Measurements from ENCODE around the gene ATG7.

Gene ATG7

DNA sequence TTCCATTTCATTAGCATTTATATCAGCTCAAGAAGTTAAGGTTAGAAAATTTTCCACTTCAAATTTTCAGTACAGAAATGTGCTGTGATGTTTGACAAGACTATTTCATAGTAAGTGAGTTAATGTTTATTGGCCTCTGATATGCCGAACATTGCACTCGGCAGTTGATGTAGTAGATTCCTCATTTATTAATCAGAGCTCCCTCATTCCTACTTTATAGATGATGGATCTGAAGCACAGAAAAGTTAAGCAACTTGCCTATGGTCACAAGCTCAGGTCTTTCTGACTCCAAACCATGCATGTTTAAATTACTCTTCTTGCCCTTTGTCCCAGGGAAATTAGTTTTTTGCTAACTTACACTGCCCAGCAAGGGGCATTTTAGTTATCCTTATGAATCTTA is 92.0 kb downstream of the ATG7 start:
- DNase-seq, result no peak

DNA sequence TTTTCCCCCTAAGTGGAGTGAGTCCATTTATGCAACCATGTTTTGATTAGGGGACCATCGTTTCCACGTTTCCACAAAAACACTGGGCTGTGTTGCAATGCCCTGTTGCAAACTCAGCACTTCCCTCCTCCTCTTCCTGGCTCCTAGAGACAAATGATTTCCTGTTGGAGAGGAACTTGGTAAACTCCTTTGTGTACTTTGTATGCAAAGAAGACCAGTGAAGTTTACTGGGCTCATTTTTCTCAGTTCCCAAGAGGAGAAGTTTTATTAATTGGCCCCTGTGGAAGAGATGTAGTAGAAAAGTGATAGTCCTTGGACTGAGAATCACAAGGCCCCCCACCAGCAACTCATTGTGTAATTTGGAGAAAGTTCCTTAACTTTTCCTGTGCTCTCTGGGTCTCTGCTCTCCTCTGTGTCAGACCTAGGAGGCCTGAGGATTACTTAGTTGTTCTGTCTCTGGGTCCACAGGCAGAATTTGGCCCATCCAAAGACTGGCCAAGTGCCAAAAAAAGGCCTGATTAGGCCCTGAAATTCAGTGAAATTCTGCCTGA is 95.0 kb downstream of the ATG7 start:
- DNase-seq, result no peak

- no peak for DNase-seq
These were observed 98.0 kb downstream of the ATG7 start for GRCh38 chr3:11370191-11370590.

- DNase-seq, result no peak
These were observed 98.8 kb downstream of the ATG7 start for GRCh38 chr3:11370966-11371365.

- no peak for DNase-seq
These were observed 99.5 kb downstream of the ATG7 start for GRCh38 chr3:11371747-11372146.

DNA sequence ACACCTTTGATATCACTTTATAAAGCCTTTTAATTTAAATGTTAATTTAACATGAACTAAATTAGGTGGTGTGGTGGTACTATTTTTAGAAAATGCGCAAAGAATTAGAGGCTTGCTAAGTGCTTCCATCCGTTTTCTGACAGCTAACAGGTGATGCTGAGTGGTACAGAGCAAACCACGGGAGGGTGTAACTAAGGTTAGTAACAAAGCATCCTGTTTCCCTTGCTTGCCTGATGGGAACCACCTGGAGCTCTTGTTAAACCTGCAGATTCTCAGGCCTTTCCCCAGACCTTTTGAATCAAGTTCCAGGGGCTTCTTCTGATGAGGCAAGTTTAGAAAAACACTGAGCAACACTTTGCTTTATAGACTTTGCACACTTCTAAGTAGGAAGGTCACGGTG is 101.0 kb downstream of the ATG7 start:
- no peak for DNase-seq

DNA sequence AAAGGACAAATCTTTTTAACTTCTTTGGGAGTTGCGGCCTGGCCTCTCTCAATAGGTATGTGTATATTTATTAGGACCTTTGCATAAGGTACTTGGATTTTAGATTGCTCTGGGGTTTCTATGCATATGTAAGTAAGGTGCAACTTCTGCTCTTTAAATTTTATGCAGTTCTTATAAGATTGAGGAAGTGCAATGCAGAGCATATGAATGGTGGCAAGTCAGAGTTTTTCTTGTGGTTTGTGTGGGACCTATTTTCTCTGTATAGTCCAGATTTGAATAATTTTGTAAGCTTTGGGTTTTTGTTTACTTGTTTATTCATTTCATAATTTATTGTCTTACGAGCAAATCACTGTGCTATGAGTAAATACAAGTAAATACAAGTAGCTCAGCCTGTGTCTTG is 101.5 kb downstream of the ATG7 start:
- no peak for DNase-seq

DNA sequence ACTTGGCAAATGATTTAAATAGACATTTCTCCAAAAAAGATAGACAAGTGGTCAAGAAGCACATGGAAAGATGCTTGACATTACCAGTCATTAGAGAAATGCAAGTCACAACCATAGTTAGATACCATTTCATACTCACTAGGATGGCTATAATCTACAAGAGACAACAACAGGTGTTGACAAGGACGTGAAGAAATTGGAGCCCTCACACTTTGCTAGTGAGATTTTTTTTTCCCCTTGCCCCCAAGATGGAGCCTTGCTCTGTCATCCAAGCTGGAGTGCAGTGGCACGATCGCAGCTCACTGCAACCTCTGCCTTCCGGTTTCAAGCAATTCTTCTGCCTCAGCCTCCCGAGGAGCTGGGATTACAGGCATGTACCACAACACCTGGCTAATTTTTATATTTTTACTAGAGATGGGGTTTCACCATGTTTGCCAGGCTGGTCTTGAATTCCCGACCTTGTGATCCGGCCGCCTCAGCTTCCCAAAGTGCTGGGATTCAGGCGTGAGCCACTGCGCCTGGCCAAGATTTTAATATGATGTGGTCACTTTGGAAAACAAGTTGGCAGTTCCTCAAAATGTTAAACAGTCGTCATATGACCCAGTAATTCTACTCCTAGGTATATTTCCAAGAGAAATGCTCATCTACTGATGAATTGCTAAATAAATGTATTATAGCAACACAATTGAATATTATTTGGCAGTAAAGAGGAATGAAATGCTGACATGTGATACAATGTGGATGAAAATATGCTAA is 103.3 kb downstream of the ATG7 start:
- no peak for DNase-seq

DNA sequence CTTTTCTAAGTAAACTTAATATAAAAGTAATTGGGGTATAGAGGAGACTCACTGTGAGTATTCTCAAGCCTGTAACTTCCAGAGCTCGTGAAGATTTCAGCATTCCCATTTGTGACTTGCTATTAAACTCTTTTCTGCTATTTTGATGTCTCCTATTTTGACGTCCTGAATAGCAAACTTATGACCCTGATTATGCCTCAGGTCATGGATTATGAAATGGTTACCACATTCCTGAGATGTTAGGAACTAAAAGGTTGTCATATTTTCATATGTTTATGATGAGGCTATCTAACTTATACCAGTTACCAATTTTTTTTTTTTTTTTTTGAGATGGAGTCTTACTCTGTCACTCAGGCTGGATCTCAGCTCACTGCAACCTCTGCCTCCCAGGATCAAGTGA is 105.5 kb downstream of the ATG7 start:
- DNase-seq, result no peak

DNA sequence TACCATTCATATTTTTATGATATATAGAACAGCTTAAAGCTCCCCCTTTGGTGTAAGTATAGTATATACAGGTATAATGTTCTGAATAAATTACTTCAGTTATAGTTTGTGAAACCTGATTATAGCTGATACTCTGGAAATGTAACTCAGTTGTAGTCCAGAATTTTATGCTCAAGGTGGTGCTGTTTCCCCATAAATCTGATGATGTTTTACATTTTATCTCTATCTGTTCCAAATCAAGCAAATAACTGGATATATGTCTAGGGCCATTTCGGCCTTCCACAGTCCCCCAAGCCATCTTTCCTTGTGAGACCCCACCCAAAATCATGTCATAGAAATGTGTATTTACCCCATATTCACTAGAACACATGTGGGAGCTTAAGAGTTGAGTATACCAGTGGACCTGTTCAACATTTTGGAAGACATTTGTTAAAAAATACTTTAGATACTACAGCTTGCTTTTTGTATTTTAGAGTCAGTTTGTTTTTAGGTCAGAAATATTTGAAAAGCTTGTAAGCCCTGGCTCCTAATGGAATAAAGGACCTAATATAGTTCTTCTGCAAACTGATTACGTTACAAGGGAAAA is 107.1 kb downstream of the ATG7 start:
- DNase-seq, result no peak

DNA sequence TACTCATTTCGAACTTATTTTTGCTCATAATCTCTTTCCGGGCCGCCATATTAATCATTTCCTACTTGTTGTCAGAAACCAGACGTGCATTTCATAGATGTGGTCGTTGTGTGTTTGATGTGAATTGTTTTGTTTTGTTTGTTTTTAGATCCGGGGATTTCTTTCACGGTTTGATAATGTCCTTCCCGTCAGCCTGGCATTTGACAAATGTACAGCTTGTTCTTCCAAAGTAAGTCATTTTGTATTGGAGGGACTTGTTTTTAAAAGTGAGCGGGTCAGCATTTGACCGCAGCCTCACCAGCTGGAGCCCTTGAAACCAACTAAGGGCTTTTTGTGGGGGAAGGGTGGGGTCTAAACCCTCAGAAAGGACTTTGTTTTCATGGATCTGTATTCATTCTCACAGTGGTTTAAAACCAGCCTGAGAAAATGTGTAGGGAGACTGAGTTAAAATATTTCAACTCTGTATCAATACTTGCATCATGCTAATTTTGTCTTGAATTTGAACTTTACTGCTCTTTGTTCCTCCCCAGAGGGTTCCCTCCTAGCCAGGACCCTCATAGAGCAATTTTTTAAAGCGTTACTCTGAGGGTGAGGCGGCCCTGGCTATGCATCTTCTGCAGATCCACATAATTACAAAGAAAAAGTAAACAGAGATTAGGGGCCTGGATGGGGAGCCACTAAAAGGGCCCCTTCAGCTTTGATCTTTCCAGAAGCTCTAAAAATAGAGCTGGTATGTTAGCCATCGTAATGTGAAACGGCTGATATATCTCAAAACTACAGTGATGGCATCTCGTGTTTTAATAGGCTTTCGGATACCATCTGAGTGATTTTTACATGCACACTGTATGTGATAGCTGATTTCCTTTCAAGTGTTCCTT is 107.9 kb downstream of the ATG7 start:
- DNase-seq, result no peak

DNA sequence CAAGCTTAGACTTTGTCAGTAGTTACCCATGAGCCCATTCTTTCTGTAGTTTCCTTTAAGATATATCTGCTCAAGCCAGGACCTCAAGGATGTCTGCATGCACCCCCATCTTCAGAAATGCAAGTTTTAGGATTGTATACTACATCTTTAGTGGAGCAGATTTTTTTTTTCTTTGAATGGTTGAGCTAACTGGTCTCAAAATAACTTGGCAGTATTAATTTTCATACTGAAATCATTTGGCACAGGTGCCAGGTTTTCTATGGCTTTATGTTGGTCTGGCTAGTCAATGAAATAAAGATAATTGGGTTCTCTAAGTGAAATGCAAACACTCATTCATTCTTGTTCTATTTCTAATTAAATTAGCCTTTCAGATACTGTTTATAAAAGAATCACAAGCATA is 108.9 kb downstream of the ATG7 start:
- DNase-seq, result no peak

DNA sequence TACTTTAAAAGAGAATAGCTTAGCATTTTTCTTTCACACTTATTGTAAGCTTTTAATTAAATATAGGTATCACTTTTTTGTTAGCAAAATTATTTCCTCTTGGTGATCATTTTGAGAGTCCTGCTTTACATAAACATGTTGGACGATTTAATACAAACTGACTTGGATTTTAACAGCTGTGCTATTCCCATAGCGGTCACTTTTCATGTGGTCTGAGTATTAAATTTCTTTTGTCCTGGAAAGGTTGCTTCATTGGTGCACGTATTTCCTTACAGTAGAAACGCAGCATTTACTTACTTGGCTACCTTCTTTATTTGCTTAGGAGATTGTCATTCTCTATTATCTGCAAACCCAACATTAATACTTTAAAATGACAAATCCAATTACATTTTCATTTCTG is 109.4 kb downstream of the ATG7 start:
- no peak for DNase-seq

- DNase-seq, result no peak
These were observed 110.0 kb downstream of the ATG7 start for GRCh38 chr3:11382146-11382745.

DNA sequence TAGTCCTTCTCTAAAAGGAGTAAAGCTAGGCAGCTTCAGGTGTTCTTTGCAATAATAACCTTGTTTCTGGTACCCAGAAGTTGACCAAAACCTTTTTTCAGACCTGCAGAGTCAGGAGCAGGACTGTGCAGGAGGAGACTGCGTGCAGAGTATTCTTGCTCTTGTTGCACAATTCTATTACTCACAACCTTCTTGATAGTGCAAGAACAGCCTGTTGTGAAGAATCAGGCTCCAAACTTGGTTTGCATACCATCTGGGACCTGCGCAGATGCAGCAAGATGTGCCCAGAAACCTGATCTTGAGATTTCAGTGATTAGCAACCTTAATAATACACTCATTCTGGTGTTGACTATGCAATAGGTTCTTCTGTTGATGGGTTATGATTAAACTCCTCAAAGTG is 111.9 kb downstream of the ATG7 start:
- DNase-seq, result no peak

GRCh38 chr3:11385326-11385725 is 113.1 kb downstream of the ATG7 start:
- no peak for DNase-seq

DNA sequence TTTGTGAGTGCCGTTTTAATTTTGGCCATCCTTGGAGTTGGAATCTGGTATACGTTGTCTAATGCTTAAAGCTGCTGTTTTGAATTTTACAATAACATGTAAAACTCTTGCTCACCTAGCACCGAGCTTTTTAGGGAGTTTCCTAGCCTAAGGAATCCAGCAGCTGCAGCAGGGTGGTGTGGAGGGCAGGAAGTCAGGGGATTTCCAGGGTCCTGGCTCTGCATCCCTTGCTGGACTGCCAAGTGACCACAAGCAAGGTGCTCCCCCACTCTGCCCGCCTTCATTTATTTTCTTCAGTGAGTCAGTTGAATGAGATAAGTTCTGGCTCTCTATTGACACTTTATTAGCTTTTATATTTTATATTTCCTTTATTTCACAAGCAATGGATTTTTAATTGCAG is 113.7 kb downstream of the ATG7 start:
- no peak for DNase-seq

DNA sequence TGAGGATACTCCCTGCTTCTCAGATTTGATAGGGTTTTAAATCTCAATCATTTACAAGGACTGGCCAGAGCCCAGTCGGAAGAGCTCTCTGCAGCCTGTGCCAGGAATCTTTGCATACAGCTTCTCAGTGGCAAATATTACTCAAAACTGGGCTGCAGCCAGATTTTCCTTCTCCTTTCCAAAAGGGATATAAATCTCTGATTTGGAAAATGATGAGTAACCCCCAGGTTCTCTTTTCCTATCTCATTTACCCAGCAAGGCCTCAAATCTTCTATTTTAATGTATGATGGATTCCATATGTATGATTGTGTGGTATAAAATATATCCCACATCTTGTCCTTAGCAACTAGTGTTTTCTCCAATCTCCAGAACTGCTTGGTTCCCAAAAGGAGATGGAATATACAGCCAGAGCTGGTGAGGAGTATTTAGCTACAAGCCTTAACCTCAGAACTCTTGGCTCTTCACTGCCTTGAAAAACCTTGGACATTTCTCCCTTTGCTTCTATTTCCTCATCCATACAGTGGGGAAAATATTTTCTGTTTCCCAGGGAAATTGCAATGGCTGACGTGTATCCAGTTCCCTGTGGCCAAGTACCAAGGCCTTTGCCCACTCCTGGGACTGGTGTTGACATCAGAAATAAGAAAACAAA is 114.4 kb downstream of the ATG7 start:
- DNase-seq, result no peak

DNA sequence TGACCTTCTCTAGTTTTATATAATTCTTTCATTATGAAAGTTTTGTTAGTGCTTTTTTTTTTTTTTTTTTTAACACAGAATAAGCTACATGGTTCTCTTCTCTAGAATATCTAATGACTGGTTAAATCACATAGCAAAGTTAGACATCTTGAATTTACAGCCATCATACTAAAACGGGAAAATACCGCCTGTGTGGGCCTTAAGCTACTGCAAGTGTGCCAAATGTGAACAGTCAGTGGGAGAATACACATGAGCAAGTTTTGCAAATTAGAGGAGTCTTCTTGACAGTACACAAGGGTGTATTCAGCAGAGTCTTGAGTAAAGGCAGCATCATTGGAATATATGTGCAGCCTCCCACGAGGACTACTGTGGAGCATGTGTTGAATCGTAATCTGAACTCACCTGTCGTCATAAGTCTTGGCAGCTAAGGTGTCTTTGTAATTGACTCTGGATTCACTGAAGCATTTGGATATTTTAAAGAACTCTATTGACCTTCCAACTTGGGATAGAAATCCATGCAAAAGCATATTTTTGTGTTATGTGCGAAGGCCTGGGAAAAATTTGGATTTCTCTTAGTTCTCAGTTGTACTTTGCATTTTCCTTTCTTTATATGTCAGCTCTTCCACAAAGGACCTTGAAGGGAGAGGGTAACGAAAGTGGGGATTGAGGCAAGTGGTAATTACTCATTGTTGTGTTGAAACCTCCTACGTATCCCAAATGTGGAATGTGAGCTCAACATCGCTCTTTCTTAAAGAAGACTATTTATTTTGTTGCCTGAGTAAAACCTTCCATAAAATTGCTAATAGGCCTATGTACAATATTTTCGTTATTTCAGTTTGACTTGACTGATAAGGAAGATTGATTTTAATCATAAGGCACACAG is 117.4 kb downstream of the ATG7 start:
- no peak for DNase-seq

DNA sequence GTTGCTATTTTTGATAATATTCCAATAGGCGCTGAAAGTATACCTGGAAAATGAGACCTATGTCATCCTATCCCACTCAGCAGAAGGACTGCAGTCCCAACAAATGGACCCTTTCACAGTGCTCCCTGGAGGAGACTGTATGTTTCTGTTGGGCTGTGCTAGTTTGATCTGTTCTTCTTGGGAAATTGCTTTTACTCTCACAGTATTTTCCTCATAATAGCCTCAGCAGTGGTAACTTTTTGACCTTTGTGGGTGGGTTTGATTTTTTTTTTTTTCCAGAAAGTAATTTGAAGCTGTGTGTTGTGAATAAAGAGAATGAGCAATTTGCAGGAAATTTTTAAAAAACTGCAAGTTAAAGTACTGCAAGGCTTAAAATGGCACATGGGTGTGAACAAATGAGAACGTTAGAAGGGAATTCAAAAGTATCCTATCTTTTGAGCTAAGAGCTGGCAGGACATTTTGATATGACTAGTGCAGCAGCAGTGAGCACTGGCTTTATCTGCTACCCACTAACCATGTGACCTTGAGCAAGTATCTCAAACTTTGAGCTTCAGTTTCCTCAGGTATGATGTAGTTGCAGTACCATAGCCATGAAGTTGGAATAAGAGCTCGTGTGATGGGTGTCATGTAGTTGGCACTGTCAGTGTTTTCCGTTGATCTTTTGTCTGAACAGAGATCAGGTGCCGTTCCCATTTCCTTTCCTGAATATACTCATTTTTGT is 118.4 kb downstream of the ATG7 start:
- DNase-seq, result no peak

Data from NCI-H1436 treated with DMSO at 0.1 percent for 48 hours (cell line).